Esophagus muscularis mucosa (tissue), 4 donors: ENCODE results near the gene DOK6. TPM values are rescaled to one million over a fixed set of nuclear protein-coding genes. Genes with fewer than 3 reads are reported as not detected.

Source experiments
- DNase-seq: peaks from one replicate; pipeline ENCODE4 v3.0.0-alpha.2; 2017; ENCODE audit errors: extremely low spot score
- H3K27ac ChIP-seq, 4 donors: fragments of 200-600 bp; sonication (generic); replicated peaks in 1 of 4; 1 replicate in 3 of 4; 2 replicates in 1 of 4; pipeline ENCODE4 v1.5.1; 2016 to 2019; ENCODE audit warnings: mild to moderate bottlenecking in 1 of 4
- H3K27me3 ChIP-seq, 4 donors: fragments of 200-600 bp; sonication (generic); one replicate each; pipeline versions ENCODE4 v1.5.1 to v1.6.0; 2016 to 2019
- H3K36me3 ChIP-seq, 4 donors: fragments of 200-600 bp; sonication (generic); one replicate each; pipeline ENCODE4 v1.5.1; 2016 to 2019
- H3K4me1 ChIP-seq, 4 donors: fragments of 200-600 bp; sonication (generic); one replicate each; pipeline ENCODE4 v1.5.1; 2016 to 2019
- H3K4me3 ChIP-seq, 4 donors: fragments of 200-600 bp; sonication (generic); 1 replicate in 2 of 4; 2 replicates in 2 of 4; pipeline ENCODE4 v1.5.1; 2016 to 2019; ENCODE audit warnings: mild to moderate bottlenecking in 4 of 4, moderate library complexity in 1 of 4
- H3K9me3 ChIP-seq, 4 donors: fragments of 200-600 bp; sonication (generic); 1 replicate in 3 of 4; 2 replicates in 1 of 4; pipeline ENCODE4 v1.5.1; 2016 to 2019
- EP300 ChIP-seq: sonication (generic); formaldehyde crosslinking; IDR thresholded peaks from one replicate; pipeline ENCODE4 v1.6.1; 2017; ENCODE audit warnings: antibody characterized with exemption
- POLR2A ChIP-seq: fragments of 450-650 bp; IDR thresholded peaks from one replicate; pipeline ENCODE4 v1.6.1; 2017; ENCODE audit warnings: antibody characterized with exemption, moderate library complexity, mild to moderate bottlenecking, low read depth
- POLR2AphosphoS5 ChIP-seq, 2 donors: sonication (generic); formaldehyde crosslinking; IDR thresholded peaks; one replicate each; pipeline ENCODE4 v1.6.1; 2017; ENCODE audit warnings: antibody characterized with exemption in 2 of 2
- WGBS: methylation state at CpG from one replicate; pipeline ENCODE4 v1.1.5; 2018; 5-methylcytosine and 5-hydroxymethylcytosine counted together
- intact Hi-C: fragments of 100-400 bp; cut with DNase I; formaldehyde crosslinking; loops from one replicate; pipeline ENCODE4 v1.15.1; 2023
- total RNA-seq, 4 donors: library from RNA; depleted of rRNA; stranded (reverse); fragments of >200 nt; gene quantifications; one replicate each; pipeline versions ENCODE4 v1.1.0 to v1.2.1, GENCODE V29; 2016
- TF ChIP-seq, protein P1 (sequence below), 3 experiments: fragments of 200-600 bp in 2 of 3; fragments of 450-650 bp in 1 of 3; sonication (generic) in 2 of 3; IDR thresholded peaks; one replicate each; pipeline ENCODE4 v1.5.1; 2017 to 2019; ENCODE audit warnings: antibody characterized with exemption in 3 of 3, mild to moderate bottlenecking in 2 of 3, moderate library complexity in 1 of 3

The DOK6 gene
- total RNA-seq, 4 donors from 2014 or later, result 0.83 to 4.1 (median 1.9) TPM

DNA sequence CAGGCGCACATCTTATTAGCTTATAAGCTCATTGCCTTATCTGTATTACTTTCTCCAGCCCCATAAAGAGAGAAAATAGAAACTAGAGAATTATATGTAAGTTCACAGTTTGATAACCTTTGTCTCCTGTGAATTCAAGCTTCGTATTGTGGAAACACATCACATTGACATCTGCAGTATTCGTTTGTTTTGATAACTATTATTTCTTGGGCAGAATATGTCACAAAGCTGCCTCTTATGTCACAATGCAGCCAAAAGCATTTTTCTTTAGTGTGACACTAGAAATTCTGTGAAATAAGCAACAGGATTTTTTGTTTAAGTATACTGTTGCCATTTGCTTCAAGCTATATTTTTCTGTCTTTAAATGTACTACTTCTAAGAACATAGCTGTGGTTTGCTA is 221.5 kb downstream of the DOK6 start:
- WGBS, result 51% methylated on average over 3 of the region's 3 CpGs
- Histone ChIP-seq H3K4me1 (no peaks in the 10 kb centered on the region), H3K27ac (no peak overlapping the region), H3K36me3 (no peaks in the 10 kb centered on the region), H3K27me3 (no peaks in the 10 kb centered on the region), H3K9me3 (no peaks in the 10 kb centered on the region), H3K4me3 (no peak overlapping the region)
- no peak for DNase-seq
- TF ChIP-seq POLR2AphosphoS5 (IDR thresholded peaks at IDR 0.05) (no peak), POLR2A (no peak), EP300 (no peak)
- TF ChIP-seq, protein P1, sequence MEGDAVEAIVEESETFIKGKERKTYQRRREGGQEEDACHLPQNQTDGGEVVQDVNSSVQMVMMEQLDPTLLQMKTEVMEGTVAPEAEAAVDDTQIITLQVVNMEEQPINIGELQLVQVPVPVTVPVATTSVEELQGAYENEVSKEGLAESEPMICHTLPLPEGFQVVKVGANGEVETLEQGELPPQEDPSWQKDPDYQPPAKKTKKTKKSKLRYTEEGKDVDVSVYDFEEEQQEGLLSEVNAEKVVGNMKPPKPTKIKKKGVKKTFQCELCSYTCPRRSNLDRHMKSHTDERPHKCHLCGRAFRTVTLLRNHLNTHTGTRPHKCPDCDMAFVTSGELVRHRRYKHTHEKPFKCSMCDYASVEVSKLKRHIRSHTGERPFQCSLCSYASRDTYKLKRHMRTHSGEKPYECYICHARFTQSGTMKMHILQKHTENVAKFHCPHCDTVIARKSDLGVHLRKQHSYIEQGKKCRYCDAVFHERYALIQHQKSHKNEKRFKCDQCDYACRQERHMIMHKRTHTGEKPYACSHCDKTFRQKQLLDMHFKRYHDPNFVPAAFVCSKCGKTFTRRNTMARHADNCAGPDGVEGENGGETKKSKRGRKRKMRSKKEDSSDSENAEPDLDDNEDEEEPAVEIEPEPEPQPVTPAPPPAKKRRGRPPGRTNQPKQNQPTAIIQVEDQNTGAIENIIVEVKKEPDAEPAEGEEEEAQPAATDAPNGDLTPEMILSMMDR (IDR thresholded peaks at IDR 0.05), result no peak
- intact Hi-C loops, result no loop called here

DNA sequence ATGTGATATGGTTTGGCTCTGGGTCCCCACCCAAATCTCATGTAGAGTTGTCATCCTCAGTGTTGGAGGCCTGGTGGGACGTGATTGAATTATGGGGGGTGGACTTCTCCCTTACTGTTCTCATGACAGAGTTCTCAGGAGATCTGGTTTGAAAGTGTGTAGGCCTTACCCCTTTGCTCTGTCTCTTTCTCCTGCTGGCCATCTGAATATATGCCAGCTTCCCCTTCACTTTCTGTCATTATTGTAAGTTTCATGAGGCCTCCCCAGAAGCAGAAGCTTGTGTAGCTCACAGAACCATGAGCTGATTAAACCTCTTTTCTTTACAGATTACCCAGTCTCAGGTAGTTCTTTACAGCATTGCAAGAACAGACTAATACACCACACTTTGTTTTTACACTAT is 222.3 kb downstream of the DOK6 start:
- Histone ChIP-seq H3K27me3 (no peaks in the 10 kb centered on the region), H3K9me3 (no peaks in the 10 kb centered on the region), H3K27ac (no peak overlapping the region), H3K36me3 (no peaks in the 10 kb centered on the region), H3K4me1 (no peaks in the 10 kb centered on the region), H3K4me3 (no peak overlapping the region)
- 82% methylated on average over 1 of the region's 1 CpG for WGBS
- no peak for DNase-seq
- intact Hi-C loops, result no loop called here
- TF ChIP-seq, protein P1 (IDR thresholded peaks at IDR 0.05), result no peak
- TF ChIP-seq POLR2A, result no peak
- TF ChIP-seq EP300, result no peak
- no peak for TF ChIP-seq POLR2AphosphoS5 (IDR thresholded peaks at IDR 0.05)

DNA sequence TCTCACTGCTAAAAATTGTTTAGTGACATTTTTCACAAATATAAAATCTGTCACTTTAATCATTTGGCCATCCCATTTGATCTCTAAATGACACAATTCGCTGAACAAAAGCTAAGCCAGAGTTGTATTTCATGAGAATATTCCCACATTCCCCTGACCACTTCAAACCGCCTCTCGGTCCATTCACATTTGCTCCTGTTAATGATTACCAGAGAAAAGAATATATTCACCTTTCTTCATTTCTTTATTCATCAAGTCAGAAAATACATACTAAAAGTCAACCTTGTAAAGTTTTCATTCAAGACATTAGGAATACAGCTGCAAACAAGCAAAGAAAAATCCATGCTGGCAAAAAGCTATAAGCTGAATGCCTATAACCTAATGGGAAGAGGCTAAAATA is 225.5 kb downstream of the DOK6 start:
- DNase-seq, result no peak
- TF ChIP-seq, protein P1 (IDR thresholded peaks at IDR 0.05), result no peak
- TF ChIP-seq EP300 (no peak), POLR2A (no peak), POLR2AphosphoS5 (IDR thresholded peaks at IDR 0.05) (no peak)
- no peaks in the 10 kb centered on the region for H3K27me3 ChIP-seq
- H3K27ac ChIP-seq, result no peak overlapping the region
- H3K4me3 ChIP-seq, result no peak overlapping the region
- H3K9me3 ChIP-seq, result no peaks in the 10 kb centered on the region
- WGBS, result 92% methylated on average over 3 of the region's 3 CpGs
- no peaks in the 10 kb centered on the region for H3K36me3 ChIP-seq
- intact Hi-C loops, result no loop called here
- no peaks in the 10 kb centered on the region for H3K4me1 ChIP-seq

DNA sequence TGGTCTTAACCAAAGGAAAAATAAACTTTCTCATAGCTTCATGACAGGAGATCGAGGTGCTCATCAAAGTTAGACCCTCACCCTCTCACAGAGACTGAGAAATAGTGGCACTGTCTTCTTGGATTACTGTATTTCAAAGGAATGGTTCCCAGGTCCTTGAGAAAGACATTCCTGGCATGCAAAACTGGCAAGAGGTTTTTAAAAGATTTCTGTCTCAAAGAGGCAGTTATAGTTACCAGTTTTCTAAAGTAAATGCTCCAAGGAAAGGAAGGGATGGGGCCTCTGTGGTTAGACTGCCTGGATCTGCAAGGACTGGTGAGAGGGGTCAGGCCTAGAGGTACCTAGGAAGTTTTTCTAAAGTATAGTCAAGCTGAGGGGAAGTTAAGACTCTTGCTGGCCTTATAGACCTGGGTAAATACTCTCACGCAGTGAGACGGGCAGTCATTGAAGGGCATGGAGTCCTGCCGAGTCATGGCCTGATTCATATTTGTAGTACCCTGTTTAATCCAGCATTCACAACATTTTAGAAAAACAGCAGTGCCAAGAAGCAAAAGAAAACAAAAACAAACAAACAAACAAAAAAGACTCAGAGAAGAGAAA is 226.1 kb downstream of the DOK6 start:
- no peak for DNase-seq
- Histone ChIP-seq H3K27ac (no peak overlapping the region), H3K9me3 (no peaks in the 10 kb centered on the region), H3K4me3 (no peak overlapping the region), H3K27me3 (no peaks in the 10 kb centered on the region), H3K36me3 (no peaks in the 10 kb centered on the region), H3K4me1 (no peaks in the 10 kb centered on the region)
- intact Hi-C loops, result no loop called here
- no peak for TF ChIP-seq POLR2AphosphoS5 (IDR thresholded peaks at IDR 0.05)
- no peak for TF ChIP-seq POLR2A
- TF ChIP-seq, protein P1 (IDR thresholded peaks at IDR 0.05), result no peak
- TF ChIP-seq EP300, result no peak
- 85% methylated on average over 4 of the region's 4 CpGs for WGBS

DNA sequence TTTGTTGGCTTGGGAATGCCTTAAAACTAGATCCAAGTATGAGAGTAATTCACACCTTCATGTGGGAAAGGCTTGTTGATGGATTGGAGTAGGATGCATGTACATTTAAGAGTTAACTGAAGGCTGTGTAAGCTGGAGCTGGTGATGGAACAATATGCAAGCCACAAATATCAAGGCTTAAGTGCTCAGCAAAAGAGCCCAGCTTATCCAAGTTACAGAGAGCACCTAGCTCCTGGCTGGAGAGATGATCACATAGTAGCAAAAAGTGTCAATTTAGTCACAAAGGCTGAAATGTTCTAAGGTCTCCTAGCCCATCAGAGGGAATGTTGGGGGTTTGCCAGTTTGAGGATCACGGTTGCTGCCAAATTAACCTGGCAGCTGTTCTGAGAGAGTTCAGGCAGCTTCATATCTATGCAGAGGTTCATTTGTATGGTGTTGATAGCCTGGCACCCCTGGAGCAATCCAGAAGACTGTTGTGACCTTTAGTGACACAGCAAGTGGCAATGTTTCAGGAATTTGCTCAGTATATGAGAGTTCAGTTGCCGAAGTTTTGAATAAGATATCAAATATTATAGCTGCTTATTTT is 228.2 kb downstream of the DOK6 start:
- WGBS, result 71% methylated on average over 2 of the region's 2 CpGs
- no peaks in the 10 kb centered on the region for H3K36me3 ChIP-seq
- no peak for TF ChIP-seq POLR2AphosphoS5 (IDR thresholded peaks at IDR 0.05)
- no peak for TF ChIP-seq POLR2A
- TF ChIP-seq, protein P1 (IDR thresholded peaks at IDR 0.05), result no peak
- no peak for TF ChIP-seq EP300

More for the DNA sequence above, 228.2 kb downstream of the DOK6 start:
- no peak overlapping the region for H3K27ac ChIP-seq
- H3K4me3 ChIP-seq, result no peak overlapping the region
- H3K9me3 ChIP-seq, result no peaks in the 10 kb centered on the region
- DNase-seq, result no peak
- intact Hi-C loops, result no loop called here
- H3K27me3 ChIP-seq, result no peaks in the 10 kb centered on the region
- no peaks in the 10 kb centered on the region for H3K4me1 ChIP-seq
